Activated B cell treated with CpG ODN at 0.5 μM for 24 hours (primary cell): ENCODE results near the gene CNPY4. TPM values are rescaled to one million over a fixed set of nuclear protein-coding genes. Genes with fewer than 3 reads are reported as not detected.

Experiments
- ATAC-seq: fragments of 200-7000 bp; cut with Tn5 transposase; one replicate; pipeline ENCODE4 v1.10.0; 2021; ENCODE audit warnings: low read depth, mild to moderate bottlenecking, moderate library complexity
- CTCF ChIA-PET: fragments of 350-600 bp; sonication (Branson Sonifier 250); formaldehyde crosslinking; loops from one replicate; lab custom pipeline; 2021; ENCODE audit warnings: antibody characterized with exemption; lab: Charles Lee
- POLR2A ChIA-PET: fragments of 350-600 bp; sonication (Branson Sonifier 250); formaldehyde crosslinking; loops from one replicate; lab custom pipeline; 2021; ENCODE audit warnings: antibody characterized with exemption; lab: Charles Lee
- DNase-seq: peaks from one replicate; pipeline ENCODE4 v3.0.0; 2022
- H3K27ac Mint-ChIP-seq: one replicate; pipeline ENCODE4 v1.8.0; 2020; ENCODE audit warnings: mixed read lengths
- H3K27me3 Mint-ChIP-seq: one replicate; pipeline ENCODE4 v1.8.0; 2021; ENCODE audit warnings: mixed read lengths
- H3K36me3 Mint-ChIP-seq: one replicate; pipeline ENCODE4 v1.8.0; 2021; ENCODE audit warnings: low read depth, mixed read lengths
- H3K4me1 Mint-ChIP-seq: one replicate; pipeline ENCODE4 v1.8.0; 2021; ENCODE audit warnings: mixed read lengths
- H3K4me3 Mint-ChIP-seq: one replicate; pipeline ENCODE4 v1.8.0; 2020; ENCODE audit warnings: mild to moderate bottlenecking, mixed read lengths
- H3K9me3 Mint-ChIP-seq: one replicate; pipeline ENCODE4 v1.8.0; 2020; ENCODE audit warnings: mixed read lengths
- intact Hi-C: fragments of 100-400 bp; cut with micrococcal nuclease; formaldehyde crosslinking; loops from one replicate; pipeline ENCODE4 v1.15.1; 2024
- total RNA-seq: library from RNA; stranded (reverse); gene quantifications from 2 replicates; pipeline ENCODE4 v1.2.3, GENCODE V29; 2022
- TF ChIP-seq, protein P1 (sequence below): fragments of 200-600 bp; IDR thresholded peaks from one replicate; pipeline ENCODE4 v1.8.0; 2022; ENCODE audit warnings: antibody characterized with exemption, mild to moderate bottlenecking

CNPY4 gene
- total RNA-seq, 1 donor from 2014 or later, result 8.6 TPM

DNA sequence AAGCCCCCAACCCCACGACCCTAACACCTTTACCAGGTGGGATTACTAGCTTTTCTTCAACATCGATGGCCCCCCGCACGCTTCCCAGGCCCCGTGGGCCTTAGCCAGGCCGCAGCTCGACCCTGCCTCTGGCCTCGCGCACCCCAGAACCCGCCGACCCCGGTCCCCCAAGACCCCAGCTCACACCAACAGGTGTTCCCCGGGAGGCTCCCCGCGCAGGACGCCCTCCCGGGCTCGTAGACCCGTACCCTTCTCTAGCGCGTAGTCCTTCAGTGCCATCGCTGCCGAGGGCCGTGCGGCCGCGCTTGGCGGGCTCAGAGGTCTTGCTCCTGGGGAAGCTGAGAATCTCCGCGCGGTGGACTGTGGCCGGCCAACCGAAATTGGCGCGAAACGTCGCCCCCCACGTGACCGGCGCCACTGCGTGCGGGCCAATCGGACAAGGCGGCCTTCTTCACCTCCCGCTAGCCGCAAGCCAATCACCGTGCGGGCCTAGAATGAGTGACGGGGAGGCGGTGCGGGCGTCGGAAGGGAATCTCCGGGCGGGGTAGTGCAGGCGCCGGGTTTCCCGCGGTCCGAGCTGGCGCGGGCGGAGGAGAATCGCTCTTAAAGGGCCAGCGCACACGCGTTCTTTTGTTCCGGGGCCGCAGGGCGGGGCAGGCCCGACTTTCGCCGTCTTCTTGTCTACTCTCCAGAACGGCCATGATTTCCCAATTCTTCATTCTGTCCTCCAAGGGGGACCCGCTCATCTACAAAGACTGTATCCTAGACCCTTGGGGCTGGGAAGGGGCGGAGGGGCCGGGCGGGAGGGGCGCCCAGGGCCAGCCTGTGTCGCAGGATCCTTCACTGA lies 18.2 kb upstream of the CNPY4 start, which contains the start of the genes AP4M1 and MCM7:
TSS of gene AP4M1 (plus strand) at position 628 of the 847 bp plus-strand sequence. CDS start at position 700, 72 bp downstream.
TSS of gene MCM7 (minus strand) at position 382 of the 847 bp plus-strand sequence. CDS start at position 279, 103 bp downstream.
- intact Hi-C loops, result loop anchor here (1.0 kb wide), 2 partner anchors 18 to 19 kb away; partner anchors contain the start of genes CNPY4 and TAF6
- peaks cover 67% of the 10 kb centered on the region for H3K36me3 Mint-ChIP-seq
- peak within 1 kb of the TSS; percentile 92 for H3K4me3 Mint-ChIP-seq
- H3K27ac Mint-ChIP-seq, result peak within 1 kb of the TSS; percentile 87
- TF ChIP-seq, protein P1, sequence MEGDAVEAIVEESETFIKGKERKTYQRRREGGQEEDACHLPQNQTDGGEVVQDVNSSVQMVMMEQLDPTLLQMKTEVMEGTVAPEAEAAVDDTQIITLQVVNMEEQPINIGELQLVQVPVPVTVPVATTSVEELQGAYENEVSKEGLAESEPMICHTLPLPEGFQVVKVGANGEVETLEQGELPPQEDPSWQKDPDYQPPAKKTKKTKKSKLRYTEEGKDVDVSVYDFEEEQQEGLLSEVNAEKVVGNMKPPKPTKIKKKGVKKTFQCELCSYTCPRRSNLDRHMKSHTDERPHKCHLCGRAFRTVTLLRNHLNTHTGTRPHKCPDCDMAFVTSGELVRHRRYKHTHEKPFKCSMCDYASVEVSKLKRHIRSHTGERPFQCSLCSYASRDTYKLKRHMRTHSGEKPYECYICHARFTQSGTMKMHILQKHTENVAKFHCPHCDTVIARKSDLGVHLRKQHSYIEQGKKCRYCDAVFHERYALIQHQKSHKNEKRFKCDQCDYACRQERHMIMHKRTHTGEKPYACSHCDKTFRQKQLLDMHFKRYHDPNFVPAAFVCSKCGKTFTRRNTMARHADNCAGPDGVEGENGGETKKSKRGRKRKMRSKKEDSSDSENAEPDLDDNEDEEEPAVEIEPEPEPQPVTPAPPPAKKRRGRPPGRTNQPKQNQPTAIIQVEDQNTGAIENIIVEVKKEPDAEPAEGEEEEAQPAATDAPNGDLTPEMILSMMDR, result no peak
- H3K4me1 Mint-ChIP-seq, result peaks cover 32% of the 10 kb centered on the region
- ATAC-seq, result peak; percentile 86
- ChIA-PET CTCF (interaction anchor here (0.8 to 1.5 kb wide), 4 partner anchors 11 to 31 kb away, joined by 3 to 4 read pairs (median 4); no protein-coding TSS in a partner anchor), POLR2A (interaction anchor here (0.5 to 4.1 kb wide), 32 partner anchors 9 to 788 kb away, joined by 3 to 64 read pairs (median 6); partner anchors contain the start of genes COPS6, FBXO24, LAMTOR4 and LRCH4)
- peak; percentile 92 for DNase-seq
- H3K9me3 Mint-ChIP-seq, result no peaks in the 10 kb centered on the region
- no peaks in the 10 kb centered on the region for H3K27me3 Mint-ChIP-seq

DNA sequence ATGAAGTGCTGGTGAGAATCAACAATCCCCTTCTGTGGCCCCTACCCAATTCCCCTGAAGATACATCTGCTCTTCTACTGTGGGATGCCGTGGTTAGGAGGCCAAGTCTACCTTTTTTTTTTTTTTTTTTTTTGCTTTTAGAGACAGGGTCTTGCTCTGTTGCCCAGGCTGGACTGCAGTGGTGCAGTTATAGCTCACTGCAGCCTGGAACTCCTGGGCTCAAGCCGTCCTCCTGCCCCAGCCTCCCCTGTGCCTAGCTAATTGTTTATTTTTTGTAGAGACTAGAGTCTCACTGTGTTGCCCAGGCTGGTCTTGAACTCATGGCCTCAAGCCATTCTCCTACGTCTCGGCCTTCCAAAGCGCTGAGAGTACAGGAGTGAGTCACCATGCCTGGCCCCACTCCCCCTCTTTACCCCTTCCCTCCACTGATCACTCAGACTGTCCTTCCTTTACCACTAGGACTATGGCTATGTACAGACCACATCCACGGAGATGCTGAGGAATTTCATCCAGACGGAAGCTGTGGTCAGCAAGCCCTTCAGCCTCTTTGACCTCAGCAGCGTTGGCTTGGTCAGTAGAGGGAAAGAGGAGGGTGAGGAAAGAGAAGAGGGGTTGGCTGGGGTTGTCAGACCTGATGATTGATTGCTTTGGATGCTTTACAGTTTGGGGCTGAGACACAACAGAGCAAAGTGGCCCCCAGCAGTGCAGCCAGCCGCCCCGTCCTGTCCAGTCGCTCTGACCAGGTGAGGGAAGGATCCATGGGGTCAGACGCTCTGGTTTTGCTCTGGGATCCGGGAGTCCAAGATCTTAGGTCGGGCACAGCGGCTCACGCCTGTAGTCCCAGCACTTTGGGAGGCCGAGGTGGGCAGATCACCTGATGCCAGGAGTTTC lies 16.2 kb upstream of the CNPY4 start:
- DNase-seq (no peak), ATAC-seq (no peak)
- TF ChIP-seq, protein P1, result no peak
- ChIA-PET CTCF (no interaction called here), POLR2A (interaction anchor here (0.5 to 4.1 kb wide), 8 partner anchors 14 to 327 kb away, joined by 3 to 64 read pairs (median 10); partner anchors contain the start of genes COPS6, LAMTOR4, MEPCE and ZCWPW1)
- Mint-ChIP-seq H3K27ac (no peak overlapping the region), H3K36me3 (peaks cover 67% of the 10 kb centered on the region), H3K9me3 (no peaks in the 10 kb centered on the region), H3K4me1 (peaks cover 29% of the 10 kb centered on the region), H3K27me3 (no peaks in the 10 kb centered on the region), H3K4me3 (peak overlapping the region; percentile 92)
- intact Hi-C loops, result no loop called here

DNA sequence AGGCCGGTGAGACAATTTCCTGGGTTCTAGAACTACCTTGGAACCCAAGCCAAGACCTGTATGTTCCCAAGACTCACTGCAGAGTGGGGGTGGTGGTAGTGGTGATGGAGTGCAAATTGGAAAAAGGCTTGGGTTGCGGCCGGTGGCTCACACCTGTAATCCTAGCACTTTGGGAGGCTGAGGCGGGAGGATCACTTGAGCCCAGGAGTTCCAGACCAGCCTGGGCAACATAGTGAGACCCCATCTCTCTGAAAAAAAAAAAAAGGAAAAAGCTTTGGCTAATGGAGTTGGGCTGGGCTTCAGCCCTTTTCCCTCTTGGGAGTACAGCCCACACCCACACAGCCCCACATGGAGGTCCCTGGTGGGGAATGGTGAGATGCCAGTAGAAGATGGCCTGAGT lies 13.9 kb upstream of the CNPY4 start:
- Mint-ChIP-seq H3K9me3 (no peaks in the 10 kb centered on the region), H3K36me3 (peaks cover 65% of the 10 kb centered on the region), H3K4me3 (no peak overlapping the region), H3K4me1 (peaks cover 9% of the 10 kb centered on the region), H3K27me3 (no peaks in the 10 kb centered on the region), H3K27ac (no peak overlapping the region)
- POLR2A ChIA-PET, result no interaction called here
- DNase-seq, result no peak
- TF ChIP-seq, protein P1, result no peak
- CTCF ChIA-PET, result no interaction called here
- intact Hi-C loops, result no loop called here
- ATAC-seq, result no peak

DNA sequence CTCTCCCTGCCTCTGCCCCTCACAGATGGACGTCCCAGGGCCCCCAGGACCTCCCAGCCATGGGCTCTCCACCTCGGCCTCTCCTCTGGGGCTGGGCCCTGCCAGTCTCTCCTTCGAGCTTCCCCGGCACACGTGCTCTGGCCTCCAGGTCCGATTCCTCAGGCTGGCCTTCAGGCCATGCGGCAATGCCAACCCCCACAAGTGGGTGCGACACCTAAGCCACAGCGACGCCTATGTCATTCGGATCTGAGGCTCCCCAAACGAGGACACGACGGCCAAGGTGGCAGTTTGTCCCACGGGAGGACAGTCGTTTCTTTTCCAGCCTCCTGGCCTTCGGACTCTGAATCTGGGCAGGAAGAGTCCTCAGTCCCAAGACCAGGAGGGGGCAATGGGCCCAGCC lies 12.8 kb upstream of the CNPY4 start:
- H3K27me3 Mint-ChIP-seq, result no peaks in the 10 kb centered on the region
- H3K4me1 Mint-ChIP-seq, result peaks cover 6% of the 10 kb centered on the region
- H3K9me3 Mint-ChIP-seq, result no peaks in the 10 kb centered on the region
- CTCF ChIA-PET, result no interaction called here
- H3K27ac Mint-ChIP-seq, result no peak overlapping the region
- H3K4me3 Mint-ChIP-seq, result no peak overlapping the region
- DNase-seq (no peak), ATAC-seq (no peak)
- peaks cover 67% of the 10 kb centered on the region for H3K36me3 Mint-ChIP-seq
- TF ChIP-seq, protein P1, result no peak
- intact Hi-C loops, result no loop called here
- POLR2A ChIA-PET, result no interaction called here
